PC-9 (cell line): ENCODE measurements around the gene RAD51AP2. TPM values are rescaled to one million over a fixed set of nuclear protein-coding genes. Genes with fewer than 3 reads are reported as not detected.

Experiments used
- BruUV-seq: library from RNA; stranded (reverse); fragments of 400-500 nt; replicated peaks from 2 replicates; lab custom pipeline; 2021; lab: Mats Ljungman, UMichigan
- CTCF ChIA-PET: fragments of 300-600 bp; sonication (Branson Sonifier 250); formaldehyde crosslinking; loops from one replicate; lab custom pipeline; 2022; ENCODE audit warnings: antibody characterized with exemption; lab: Charles Lee
- POLR2A ChIA-PET: fragments of 300-600 bp; sonication (Branson Sonifier 250); formaldehyde crosslinking; loops from one replicate; lab custom pipeline; 2022; ENCODE audit warnings: antibody characterized with exemption; ENCODE audit not compliant: unreplicated experiment; lab: Charles Lee
- DNase-seq, 2 experiments: peaks; one replicate each; pipeline versions ENCODE4 v3.0.0 to v3.0.0-alpha.2; 2015 to 2022; ENCODE audit warnings: mixed read lengths in 1 of 2
- H2AFZ ChIP-seq: fragments of 200-600 bp; sonication (generic); 2 replicates; pipeline ENCODE4 v1.8.1; 2017; ENCODE audit warnings: antibody characterized with exemption
- H3F3A ChIP-seq: fragments of 200-600 bp; sonication (generic); 2 replicates; pipeline ENCODE4 v1.8.1; 2017; ENCODE audit warnings: antibody characterized with exemption, mild to moderate bottlenecking, low read depth; ENCODE audit not compliant: insufficient read depth
- H3K27ac ChIP-seq: fragments of 200-600 bp; sonication (generic); 2 replicates; pipeline ENCODE4 v1.6.1; 2016; ENCODE audit warnings: mixed run types
- H3K27me3 ChIP-seq: fragments of 200-600 bp; sonication (generic); 2 replicates; pipeline ENCODE4 v1.6.1; 2016; ENCODE audit warnings: low read depth, mixed run types; ENCODE audit not compliant: insufficient read depth
- H3K36me3 ChIP-seq: fragments of 200-600 bp; sonication (generic); 2 replicates; pipeline ENCODE4 v1.6.1; 2016; ENCODE audit warnings: low read depth, mixed run types
- H3K4me1 ChIP-seq: fragments of 200-600 bp; sonication (generic); replicated peaks from 2 replicates; pipeline ENCODE4 v1.6.1; 2016; ENCODE audit warnings: mixed run types; ENCODE audit not compliant: insufficient read depth
- H3K4me2 ChIP-seq: fragments of 200-600 bp; sonication (generic); 2 replicates; pipeline ENCODE4 v1.6.1; 2017; ENCODE audit warnings: mixed run types
- H3K4me3 ChIP-seq: fragments of 200-600 bp; sonication (generic); 2 replicates; pipeline ENCODE4 v1.6.1; 2016; ENCODE audit warnings: mixed run types
- H3K79me2 ChIP-seq: fragments of 200-600 bp; sonication (generic); 2 replicates; pipeline ENCODE4 v1.6.1; 2017; ENCODE audit warnings: low read depth, mixed run types
- H3K9me2 ChIP-seq: fragments of 200-600 bp; sonication (generic); 2 replicates; pipeline ENCODE4 v1.8.1; 2017; ENCODE audit warnings: mild to moderate bottlenecking; ENCODE audit not compliant: insufficient read depth
- H3K9me3 ChIP-seq: fragments of 200-600 bp; sonication (generic); 2 replicates; pipeline ENCODE4 v1.8.1; 2016; ENCODE audit warnings: low read depth; ENCODE audit not compliant: insufficient read depth
- H4K20me1 ChIP-seq: fragments of 200-600 bp; sonication (generic); 2 replicates; pipeline ENCODE4 v1.8.1; 2017; ENCODE audit not compliant: insufficient read depth
- EZH2 ChIP-seq: fragments of 200-600 bp; sonication (generic); IDR thresholded peaks from 2 replicates; pipeline ENCODE4 v1.8.0; 2017; ENCODE audit warnings: antibody characterized with exemption, low read depth
- intact Hi-C: fragments of 100-400 bp; cut with micrococcal nuclease; formaldehyde crosslinking; loops from one replicate; pipeline ENCODE4 v1.10.0; 2022; ENCODE audit not compliant: unreplicated experiment
- total RNA-seq: library from RNA; stranded (reverse); gene quantifications from 2 replicates; pipeline ENCODE4 v1.2.3, GENCODE V29; 2021
- TF ChIP-seq, protein P1 (sequence below): fragments of 200-600 bp; sonication (generic); conservative IDR thresholded peaks from 2 replicates; pipeline ENCODE4 v1.6.1; 2017; ENCODE audit warnings: mixed run types, antibody characterized with exemption, mild to moderate bottlenecking, moderate library complexity

Gene RAD51AP2
- total RNA-seq, 1 experiment from 2014 or later, result not detected

DNA sequence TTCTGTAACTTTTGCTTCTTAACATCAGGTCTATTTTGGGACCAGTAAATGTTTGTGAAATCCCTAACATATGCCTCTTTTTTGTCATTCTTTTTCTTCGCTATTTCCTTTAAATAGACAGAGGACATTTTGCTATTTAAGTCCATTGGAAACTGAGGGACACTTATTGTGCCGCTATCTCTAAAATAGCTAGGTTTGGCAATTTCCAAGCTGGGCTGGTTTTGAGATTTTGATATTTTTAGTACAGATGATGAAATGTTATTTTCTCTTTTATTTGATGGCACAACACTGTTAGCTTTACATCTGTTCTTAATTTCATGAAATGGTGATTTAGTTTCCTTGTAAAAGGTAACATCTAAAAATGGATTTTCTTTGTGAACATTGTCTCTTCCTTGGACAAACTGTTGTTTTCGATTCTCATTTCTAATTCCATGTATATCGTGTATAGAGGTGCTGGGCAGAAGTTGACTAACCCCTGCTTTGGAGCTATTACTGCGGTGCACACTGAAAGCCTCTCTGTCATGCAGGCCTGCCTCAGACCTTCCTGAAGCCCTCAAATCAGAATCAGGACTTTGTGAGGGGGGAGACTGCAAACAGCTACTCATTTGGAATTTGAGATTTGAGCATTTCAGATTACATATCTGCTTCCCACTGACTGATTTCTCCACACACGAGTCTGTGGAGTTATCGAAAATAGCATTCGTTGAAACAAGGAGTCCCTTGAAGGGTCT is 594 bp downstream of the RAD51AP2 start:
- Histone ChIP-seq H4K20me1 (no peaks in the 10 kb centered on the region), H3K9me2 (0 out of 2 replicates have a peak, but pooled peaks cover 4% of the 10 kb centered on the region), H3K27me3 (no peaks in the 10 kb centered on the region), H3K79me2 (no peaks in the 10 kb centered on the region), H3K4me2 (peak overlapping the region; percentile 94), H3K9me3 (0 out of 2 replicates have a peak, but pooled peaks cover 3% of the 10 kb centered on the region), H3K27ac (no peak overlapping the region), H2AFZ (peak overlapping the region; percentile 88), H3K4me1 (no peaks in the 10 kb centered on the region; the same call in 1 of the 2 replicates), H3F3A (no peaks in the 10 kb centered on the region), H3K36me3 (no peaks in the 10 kb centered on the region), H3K4me3 (peak overlapping the region; percentile 68)
- POLR2A ChIA-PET, result interaction anchor here (0.7 kb wide), 1 partner anchor 860 kb away, joined by 4 read pairs; no protein-coding TSS in a partner anchor
- TF ChIP-seq, protein P1, sequence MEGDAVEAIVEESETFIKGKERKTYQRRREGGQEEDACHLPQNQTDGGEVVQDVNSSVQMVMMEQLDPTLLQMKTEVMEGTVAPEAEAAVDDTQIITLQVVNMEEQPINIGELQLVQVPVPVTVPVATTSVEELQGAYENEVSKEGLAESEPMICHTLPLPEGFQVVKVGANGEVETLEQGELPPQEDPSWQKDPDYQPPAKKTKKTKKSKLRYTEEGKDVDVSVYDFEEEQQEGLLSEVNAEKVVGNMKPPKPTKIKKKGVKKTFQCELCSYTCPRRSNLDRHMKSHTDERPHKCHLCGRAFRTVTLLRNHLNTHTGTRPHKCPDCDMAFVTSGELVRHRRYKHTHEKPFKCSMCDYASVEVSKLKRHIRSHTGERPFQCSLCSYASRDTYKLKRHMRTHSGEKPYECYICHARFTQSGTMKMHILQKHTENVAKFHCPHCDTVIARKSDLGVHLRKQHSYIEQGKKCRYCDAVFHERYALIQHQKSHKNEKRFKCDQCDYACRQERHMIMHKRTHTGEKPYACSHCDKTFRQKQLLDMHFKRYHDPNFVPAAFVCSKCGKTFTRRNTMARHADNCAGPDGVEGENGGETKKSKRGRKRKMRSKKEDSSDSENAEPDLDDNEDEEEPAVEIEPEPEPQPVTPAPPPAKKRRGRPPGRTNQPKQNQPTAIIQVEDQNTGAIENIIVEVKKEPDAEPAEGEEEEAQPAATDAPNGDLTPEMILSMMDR, result no peak
- no peak for TF ChIP-seq EZH2
- CTCF ChIA-PET, result no interaction called here
- intact Hi-C loops, result no loop called here
- BruUV-seq, result no TSS peak
- no peak for DNase-seq

DNA sequence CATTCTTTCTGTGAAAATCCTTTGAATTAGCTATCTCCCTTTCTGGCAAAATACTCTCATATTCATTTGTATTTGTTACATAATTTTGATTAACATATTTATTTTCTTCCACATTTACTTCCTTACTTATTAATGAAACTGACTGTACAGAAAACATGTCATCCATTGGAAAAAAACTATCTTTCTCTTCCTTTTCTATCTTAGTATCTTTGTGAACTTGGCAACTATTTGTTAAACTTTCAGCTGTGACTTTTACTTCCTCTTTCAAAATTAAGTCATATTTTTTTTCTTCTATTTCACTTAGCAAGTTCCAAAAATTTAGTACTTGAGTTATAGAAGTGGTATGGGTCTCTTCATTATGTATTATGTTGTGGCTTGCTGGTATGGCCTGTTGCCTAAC is 2.6 kb downstream of the RAD51AP2 start:
- H3K4me2 ChIP-seq, result no peak overlapping the region
- H2AFZ ChIP-seq, result peak overlapping the region; percentile 52
- no peaks in the 10 kb centered on the region; the same call in 1 of the 2 replicates for H3K4me1 ChIP-seq
- H3K27me3 ChIP-seq, result no peaks in the 10 kb centered on the region
- H3F3A ChIP-seq, result no peaks in the 10 kb centered on the region
- no peaks in the 10 kb centered on the region for H3K79me2 ChIP-seq
- H3K4me3 ChIP-seq, result no peak overlapping the region
- H3K9me3 ChIP-seq, result 0 out of 2 replicates have a peak, but pooled peaks cover 3% of the 10 kb centered on the region
- peaks cover 8% of the 10 kb centered on the region; the same call in 1 of the 2 replicates for H3K9me2 ChIP-seq
- POLR2A ChIA-PET, result no interaction called here
- CTCF ChIA-PET, result no interaction called here
- DNase-seq, result no peak
- H3K36me3 ChIP-seq, result no peaks in the 10 kb centered on the region
- H4K20me1 ChIP-seq, result no peaks in the 10 kb centered on the region
- BruUV-seq, result no TSS peak
- intact Hi-C loops, result no loop called here
- TF ChIP-seq EZH2, result no peak
- TF ChIP-seq, protein P1, result no peak
- no peak overlapping the region for H3K27ac ChIP-seq

DNA sequence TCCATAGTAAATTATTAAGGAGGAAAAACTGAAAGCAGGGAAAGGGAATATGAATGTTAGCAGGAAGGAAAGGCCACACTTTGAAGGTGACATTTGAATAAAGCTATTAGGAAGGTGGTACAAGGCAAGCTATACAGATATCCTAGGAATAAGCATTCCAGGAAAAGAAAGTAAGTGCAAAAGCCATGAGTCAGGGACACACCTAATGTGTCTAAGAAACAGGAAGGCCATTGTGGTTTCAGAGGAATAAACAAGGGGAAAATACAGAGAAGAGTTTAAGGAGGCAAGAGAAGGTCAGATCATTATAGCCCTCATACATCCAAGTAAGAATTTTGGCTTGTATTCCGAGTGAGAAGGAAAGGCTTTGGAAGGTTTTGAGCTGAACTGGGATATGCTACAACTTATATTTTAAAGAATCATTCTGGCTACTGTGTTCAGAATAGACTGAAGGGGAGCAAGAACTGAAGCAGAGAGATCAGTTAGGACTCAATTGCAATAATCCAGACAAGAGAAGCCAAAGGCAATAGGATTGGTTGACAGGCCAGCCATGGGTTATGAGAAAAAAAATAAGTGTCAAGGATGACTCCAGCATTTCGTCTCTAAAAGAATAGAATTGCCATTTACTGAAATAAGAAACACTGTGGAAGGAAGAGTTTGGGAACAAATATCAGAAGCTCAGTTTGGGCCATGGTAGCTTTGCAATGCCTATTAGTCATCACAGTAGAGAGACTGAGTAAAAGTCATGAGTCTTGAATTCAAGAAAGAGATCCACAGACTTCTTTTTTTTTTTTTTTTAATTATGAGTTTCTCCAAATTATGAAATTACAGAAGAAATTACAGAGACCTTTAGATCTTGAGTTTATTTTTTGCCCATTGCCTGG is 11.3 kb downstream of the RAD51AP2 start:
- BruUV-seq, result no TSS peak
- no peak for TF ChIP-seq EZH2
- TF ChIP-seq, protein P1, result no peak
- Histone ChIP-seq H3K27me3 (no peaks in the 10 kb centered on the region), H3K4me2 (peak overlapping the region; percentile 6; the same call in 1 of the 2 replicates), H3K27ac (no peak overlapping the region), H3K9me3 (no peaks in the 10 kb centered on the region), H3K9me2 (peaks cover 7% of the 10 kb centered on the region; the same call in 1 of the 2 replicates), H3K4me1 (peaks cover 15% of the 10 kb centered on the region), H2AFZ (0 out of 2 replicates have a peak overlapping the region, but pooled peaks have one; percentile 5), H3K79me2 (no peaks in the 10 kb centered on the region), H3K4me3 (no peak overlapping the region), H3F3A (no peaks in the 10 kb centered on the region), H3K36me3 (no peaks in the 10 kb centered on the region), H4K20me1 (no peaks in the 10 kb centered on the region)
- intact Hi-C loops, result no loop called here
- ChIA-PET POLR2A (interaction anchor here (0.6 kb wide), 1 partner anchor 1330 kb away, joined by 5 read pairs; no protein-coding TSS in a partner anchor), CTCF (no interaction called here)
- no peak for DNase-seq
